Mesenchymal stem cell (in vitro differentiated cells and primary cell): Measurements from ENCODE around the gene OR5D13.

Experiments
- DNase-seq: peaks from one replicate; pipeline ENCODE4 v3.0.0-alpha.2; 2013
- H2AFZ ChIP-seq: one replicate; pipeline ENCODE4 v1.6.1; 2013; ENCODE audit warnings: low read depth, mild to moderate bottlenecking, control low read depth, inconsistent platforms, low read length, moderate library complexity
- H2AK5ac ChIP-seq: 2 replicates; pipeline ENCODE4 v1.6.1; 2013; ENCODE audit warnings: low read length, moderate library complexity, mild to moderate bottlenecking, inconsistent platforms; ENCODE audit not compliant: severe bottlenecking
- H2BK120ac ChIP-seq: one replicate; pipeline ENCODE4 v1.6.1; 2013; ENCODE audit warnings: low read depth, mild to moderate bottlenecking, inconsistent platforms, low read length, moderate library complexity
- H2BK12ac ChIP-seq, 2 experiments: one replicate each; pipeline ENCODE4 v1.6.1; 2013; ENCODE audit warnings: inconsistent platforms in 2 of 2, low read length in 2 of 2, mild to moderate bottlenecking in 2 of 2, moderate library complexity in 2 of 2, control low read depth in 1 of 2
- H2BK15ac ChIP-seq: one replicate; pipeline ENCODE4 v1.6.1; 2013; ENCODE audit warnings: mild to moderate bottlenecking, low read depth, inconsistent platforms; ENCODE audit not compliant: poor library complexity, severe bottlenecking
- H2BK5ac ChIP-seq: 2 replicates; pipeline ENCODE4 v1.6.1; 2013; ENCODE audit warnings: low read depth, mild to moderate bottlenecking, low read length, control low read depth, inconsistent platforms; ENCODE audit not compliant: poor library complexity, severe bottlenecking
- H3K14ac ChIP-seq, 2 experiments: one replicate each; pipeline ENCODE4 v1.6.1; 2013; ENCODE audit warnings: inconsistent platforms in 2 of 2, low read length in 2 of 2, control low read depth in 1 of 2, mild to moderate bottlenecking in 1 of 2, moderate library complexity in 1 of 2
- H3K18ac ChIP-seq, 2 experiments: one replicate each; pipeline ENCODE4 v1.6.1; 2013; ENCODE audit warnings: inconsistent platforms in 2 of 2, low read length in 2 of 2, control low read depth in 1 of 2, low read depth in 1 of 2, mild to moderate bottlenecking in 1 of 2
- H3K23ac ChIP-seq, 2 experiments: one replicate each; pipeline ENCODE4 v1.6.1; 2013; ENCODE audit warnings: inconsistent platforms in 2 of 2, low read length in 2 of 2, mild to moderate bottlenecking in 2 of 2, moderate library complexity in 2 of 2, control low read depth in 1 of 2
- H3K27ac ChIP-seq: 2 replicates; pipeline ENCODE4 v1.5.1; 2013; ENCODE audit warnings: mild to moderate bottlenecking, moderate library complexity, low read length, control low read depth, inconsistent platforms; ENCODE audit not compliant: poor library complexity, severe bottlenecking
- H3K27me3 ChIP-seq, 2 experiments: 2 replicates each; pipeline versions ENCODE4 v1.6.1 to v1.7.0; 2013; ENCODE audit warnings: low read length in 2 of 2, mild to moderate bottlenecking in 2 of 2, moderate library complexity in 2 of 2, control low read depth in 1 of 2, inconsistent platforms in 1 of 2; ENCODE audit not compliant: control insufficient read depth in 1 of 2, insufficient read depth in 1 of 2
- H3K36me3 ChIP-seq, 2 experiments: 2 replicates each; pipeline versions ENCODE4 v1.6.1 to v1.7.0; 2013; ENCODE audit warnings: low read length in 2 of 2, control low read depth in 1 of 2, inconsistent platforms in 1 of 2, low read depth in 1 of 2, mild to moderate bottlenecking in 1 of 2; ENCODE audit not compliant: insufficient read depth in 2 of 2, control insufficient read depth in 1 of 2
- H3K4ac ChIP-seq, 2 experiments: one replicate each; pipeline ENCODE4 v1.6.1; 2013; ENCODE audit warnings: inconsistent platforms in 2 of 2, low read length in 2 of 2, mild to moderate bottlenecking in 2 of 2, moderate library complexity in 2 of 2, control low read depth in 1 of 2, low read depth in 1 of 2
- H3K4me1 ChIP-seq: 2 replicates; pipeline ENCODE4 v1.6.1; 2013; ENCODE audit warnings: low read depth, low read length, control low read depth; ENCODE audit not compliant: control insufficient read depth, insufficient read depth
- H3K4me2 ChIP-seq: 2 replicates; pipeline ENCODE4 v1.6.1; 2013; ENCODE audit warnings: low read length, mild to moderate bottlenecking, inconsistent platforms; ENCODE audit not compliant: poor library complexity, severe bottlenecking
- H3K4me3 ChIP-seq, 2 experiments: 2 replicates each; pipeline versions ENCODE4 v1.5.1 to v1.7.0; 2013; ENCODE audit warnings: low read length in 2 of 2, mild to moderate bottlenecking in 2 of 2, control low read depth in 1 of 2, low read depth in 1 of 2; ENCODE audit not compliant: insufficient read depth in 1 of 2
- H3K79me1 ChIP-seq: replicated peaks from 2 replicates; pipeline ENCODE4 v1.6.1; 2013; ENCODE audit warnings: mild to moderate bottlenecking, control low read depth, low read length, inconsistent platforms; ENCODE audit not compliant: poor library complexity, severe bottlenecking
- H3K9ac ChIP-seq: 2 replicates; pipeline ENCODE4 v1.7.0; 2013; ENCODE audit warnings: mild to moderate bottlenecking, low read length, moderate library complexity
- H3K9me3 ChIP-seq: 2 replicates; pipeline ENCODE4 v1.7.0; 2013; ENCODE audit warnings: mild to moderate bottlenecking, low read length; ENCODE audit not compliant: control insufficient read depth
- H4K8ac ChIP-seq: one replicate; pipeline ENCODE4 v1.6.1; 2013; ENCODE audit warnings: inconsistent platforms, mild to moderate bottlenecking, low read length, moderate library complexity
- H4K91ac ChIP-seq: one replicate; pipeline ENCODE4 v1.6.1; 2013; ENCODE audit warnings: mild to moderate bottlenecking, low read length, inconsistent platforms
- WGBS: methylation state at CpG from one replicate; pipeline ENCODE4 v1.1.7; 2013; ENCODE audit warnings: mixed read lengths; 5-methylcytosine and 5-hydroxymethylcytosine counted together

Gene OR5D13

DNA sequence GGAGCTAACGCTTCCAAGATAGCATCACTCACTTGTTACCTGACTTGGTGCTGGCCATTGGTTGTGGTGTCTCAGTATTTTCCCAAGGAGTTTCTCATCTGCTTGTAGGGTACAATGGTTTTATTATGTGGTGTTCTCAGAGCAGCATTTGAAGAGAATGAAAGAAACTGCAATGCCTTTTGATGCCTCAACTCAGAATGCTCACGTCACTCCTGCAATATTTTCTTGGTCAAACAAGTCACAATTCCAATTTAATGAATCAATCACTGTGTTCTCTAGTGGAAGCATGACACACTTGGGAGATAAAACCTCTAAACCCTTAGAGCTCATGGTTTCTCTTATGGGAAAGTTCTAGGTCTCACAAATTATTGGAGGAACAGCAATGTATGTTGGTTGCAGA lies 20.1 kb downstream of the OR5D13 start:
- Histone ChIP-seq H3K4me1 (no peaks in the 10 kb centered on the region), H2BK12ac (no peak overlapping the region), H2BK15ac (no peak overlapping the region), H3K9ac (no peak overlapping the region), H2AK5ac (no peak overlapping the region), H3K79me1 (no peaks in the 10 kb centered on the region), H3K36me3 (no peaks in the 10 kb centered on the region), H3K4me2 (no peak overlapping the region), H2BK5ac (no peak overlapping the region), H3K4me3 (no peak overlapping the region), H3K27me3 (no peaks in the 10 kb centered on the region), H2AFZ (no peak overlapping the region), H3K27ac (no peak overlapping the region), H3K18ac (no peak overlapping the region), H3K14ac (no peak overlapping the region), H3K23ac (no peak overlapping the region), H3K9me3 (no peaks in the 10 kb centered on the region), H4K8ac (no peak overlapping the region), H4K91ac (no peak overlapping the region), H2BK120ac (no peak overlapping the region), H3K4ac (no peak overlapping the region)
- WGBS, result 58% methylated on average over 2 of the region's 2 CpGs
- no peak for DNase-seq

- Histone ChIP-seq H3K27ac (no peak within 1 kb of the TSS), H3K4ac (no peak within 1 kb of the TSS), H2BK5ac (no peak within 1 kb of the TSS), H3K9me3 (peaks cover 5% of the 10 kb centered on the region), H3K4me3 (no peak within 1 kb of the TSS), H2BK12ac (no peak within 1 kb of the TSS), H2AFZ (no peak within 1 kb of the TSS), H3K18ac (no peak within 1 kb of the TSS), H3K79me1 (no peaks in the 10 kb centered on the region), H3K4me1 (no peaks in the 10 kb centered on the region), H4K8ac (no peak within 1 kb of the TSS), H3K36me3 (no peaks in the 10 kb centered on the region), H3K14ac (no peak within 1 kb of the TSS), H2AK5ac (no peak within 1 kb of the TSS), H3K23ac (no peak within 1 kb of the TSS), H3K27me3 (no peaks in the 10 kb centered on the region), H3K4me2 (no peak within 1 kb of the TSS), H2BK15ac (no peak within 1 kb of the TSS), H3K9ac (no peak within 1 kb of the TSS), H2BK120ac (no peak within 1 kb of the TSS), H4K91ac (no peak within 1 kb of the TSS)
- DNase-seq, result no peak
Observed at GRCh38 chr11:55795256-55795655, 22.0 kb downstream of the OR5D13 start, which contains the start of gene OR5D14. Gene OR5D14 (plus strand): TSS chr11:55795556. CDS start chr11:55795556, 0 bp downstream.

- H4K91ac ChIP-seq, result no peak overlapping the region
- no peak overlapping the region for H3K4ac ChIP-seq
- no peaks in the 10 kb centered on the region for H3K79me1 ChIP-seq
- no peak overlapping the region for H3K14ac ChIP-seq
- H3K18ac ChIP-seq, result no peak overlapping the region
- no peaks in the 10 kb centered on the region for H3K36me3 ChIP-seq
- H3K9me3 ChIP-seq, result peaks cover 13% of the 10 kb centered on the region
- no peak overlapping the region for H4K8ac ChIP-seq
- no peak overlapping the region for H2BK120ac ChIP-seq
- DNase-seq, result no peak
- no peak overlapping the region for H3K4me2 ChIP-seq
- H2BK5ac ChIP-seq, result no peak overlapping the region
- H3K9ac ChIP-seq, result no peak overlapping the region
- H3K4me3 ChIP-seq, result no peak overlapping the region
- 100% methylated on average over 1 of the region's 1 CpG for WGBS
- no peak overlapping the region for H3K27ac ChIP-seq
- H3K27me3 ChIP-seq, result no peaks in the 10 kb centered on the region
- no peak overlapping the region for H2AFZ ChIP-seq
- no peak overlapping the region for H2BK15ac ChIP-seq
- H3K23ac ChIP-seq, result no peak overlapping the region
- no peak overlapping the region for H2AK5ac ChIP-seq
- no peaks in the 10 kb centered on the region for H3K4me1 ChIP-seq
- H2BK12ac ChIP-seq, result no peak overlapping the region
Observed at GRCh38 chr11:55806248-55806647, 33.0 kb downstream of the OR5D13 start.

- Histone ChIP-seq H3K27me3 (no peaks in the 10 kb centered on the region), H3K4me1 (no peaks in the 10 kb centered on the region), H2BK12ac (no peak within 1 kb of the TSS), H2BK5ac (no peak within 1 kb of the TSS), H3K4ac (no peak within 1 kb of the TSS), H3K23ac (no peak within 1 kb of the TSS), H3K79me1 (no peaks in the 10 kb centered on the region), H4K8ac (no peak within 1 kb of the TSS), H3K27ac (no peak within 1 kb of the TSS), H3K18ac (no peak within 1 kb of the TSS), H2BK120ac (no peak within 1 kb of the TSS), H2BK15ac (no peak within 1 kb of the TSS), H2AK5ac (no peak within 1 kb of the TSS), H3K9ac (no peak within 1 kb of the TSS), H3K14ac (no peak within 1 kb of the TSS), H3K9me3 (peaks cover 4% of the 10 kb centered on the region), H4K91ac (no peak within 1 kb of the TSS), H2AFZ (no peak within 1 kb of the TSS), H3K4me2 (no peak within 1 kb of the TSS), H3K4me3 (no peak within 1 kb of the TSS), H3K36me3 (no peaks in the 10 kb centered on the region)
- DNase-seq, result no peak
- WGBS, result no CpG with 5 or more reads among the region's 1 CpG
Observed at GRCh38 chr11:55811067-55811466, 37.8 kb downstream of the OR5D13 start, which contains the start of gene OR5L1. Gene OR5L1 (plus strand): TSS chr11:55811367. CDS start chr11:55811467, 100 bp downstream.
